ENCODE results near the gene CALML3. TPM values are rescaled to one million over a fixed set of nuclear protein-coding genes. Genes with fewer than 3 reads are reported as not detected.

Gene CALML3
- total RNA-seq, 6 donors from 2014 or later: not detected

- DNase-seq (no peak), ATAC-seq (ENCODE audit: low FRiP score in 2 of 2) (no peak)
- TF ChIP-seq POLR2AphosphoS5 (IDR thresholded peaks at IDR 0.05) (no peak), EP300 (IDR thresholded peaks at IDR 0.05) (no peak), POLR2A (IDR thresholded peaks at IDR 0.05) (no peak), CTCF (IDR thresholded peaks at IDR 0.05) (no peak)
- H3K27me3 ChIP-seq: no peaks in the 10 kb centered on the region
- WGBS, 2 donors: 60 to 66% methylated on average over 12 to 19 of the region's 19 CpGs
- H3K27ac ChIP-seq: no peak overlapping the region
- peaks cover 0 to 8% (median 6%) of the 10 kb centered on the region in 4 donors for H3K4me1 ChIP-seq
- no peak overlapping the region for H3K4me3 ChIP-seq
- peaks cover 0 to 6% (median 2%) of the 10 kb centered on the region in 4 donors for H3K9me3 ChIP-seq
- no peaks in the 10 kb centered on the region for H3K36me3 ChIP-seq
Observed at GRCh38 chr10:5538892-5539651, 14.3 kb downstream of the CALML3 start.

DNA sequence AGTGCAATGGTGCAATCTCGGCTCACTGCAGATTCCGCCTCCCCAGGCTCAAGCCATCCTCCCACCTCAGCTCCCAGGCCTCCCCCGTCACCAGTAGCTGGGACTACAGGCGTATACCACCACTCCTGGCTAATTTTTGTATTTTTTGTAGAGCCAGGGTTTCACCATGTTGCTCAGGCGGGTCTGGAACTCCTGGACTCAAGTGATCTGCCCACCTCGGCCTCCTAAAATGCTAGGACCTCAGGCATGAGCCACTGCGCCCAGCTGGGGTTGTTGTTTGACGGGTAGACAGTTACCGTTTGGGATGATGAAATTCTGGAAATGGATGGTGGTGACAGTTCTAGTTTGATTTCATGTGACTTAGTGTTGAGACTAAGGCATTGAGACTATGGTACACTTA lies 15.3 kb downstream of the CALML3 start:
- Histone ChIP-seq H3K4me3 (no peak overlapping the region), H3K27me3 (no peaks in the 10 kb centered on the region), H3K4me1 (peaks cover 2 to 13% (median 8%) of the 10 kb centered on the region in 4 donors), H3K27ac (no peak overlapping the region), H3K36me3 (no peaks in the 10 kb centered on the region), H3K9me3 (peaks cover 0 to 6% (median 2%) of the 10 kb centered on the region in 4 donors)
- ATAC-seq (ENCODE audit: low FRiP score in 2 of 2): no peak
- no peak for TF ChIP-seq EP300 (IDR thresholded peaks at IDR 0.05)
- no peak for TF ChIP-seq POLR2A (IDR thresholded peaks at IDR 0.05)
- TF ChIP-seq CTCF (IDR thresholded peaks at IDR 0.05): no peak
- no peak for TF ChIP-seq POLR2AphosphoS5 (IDR thresholded peaks at IDR 0.05)
- DNase-seq: no peak
- WGBS, 2 donors: 88 to 92% methylated on average over 9 of the region's 9 CpGs

DNA sequence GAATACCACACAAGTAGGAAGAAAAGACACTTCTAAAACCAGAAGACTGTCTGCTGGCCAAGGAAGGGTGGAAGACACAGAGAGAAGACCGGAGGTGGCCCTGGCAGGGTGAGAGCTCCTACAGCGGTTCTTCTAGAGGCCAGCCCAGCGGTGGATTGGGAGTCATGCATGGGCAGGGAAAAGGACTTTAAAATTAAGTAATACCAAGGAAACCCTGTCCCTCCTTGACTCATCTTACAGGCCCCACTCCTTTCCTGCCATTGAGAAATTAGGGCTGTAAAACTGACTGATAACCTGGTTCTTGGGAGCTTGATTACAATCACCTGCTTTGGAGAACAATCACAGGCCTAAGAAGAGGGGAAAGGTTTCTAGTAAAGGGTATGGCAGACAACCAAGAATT lies 16.1 kb downstream of the CALML3 start:
- DNase-seq (no peak), ATAC-seq (ENCODE audit: low FRiP score in 2 of 2) (no peak)
- Histone ChIP-seq H3K4me3 (no peak overlapping the region), H3K4me1 (peaks cover 10 to 20% (median 15%) of the 10 kb centered on the region in 4 donors), H3K27ac (no peak overlapping the region), H3K27me3 (no peaks in the 10 kb centered on the region), H3K36me3 (no peaks in the 10 kb centered on the region), H3K9me3 (peaks cover 0 to 6% (median 2%) of the 10 kb centered on the region in 4 donors)
- TF ChIP-seq CTCF (IDR thresholded peaks at IDR 0.05): no peak
- no peak for TF ChIP-seq POLR2A (IDR thresholded peaks at IDR 0.05)
- TF ChIP-seq POLR2AphosphoS5 (IDR thresholded peaks at IDR 0.05): no peak
- TF ChIP-seq EP300 (IDR thresholded peaks at IDR 0.05): no peak
- 94 to 97% methylated on average over 3 of the region's 3 CpGs for whole genome bisulfite sequencing, 2 donors

DNA sequence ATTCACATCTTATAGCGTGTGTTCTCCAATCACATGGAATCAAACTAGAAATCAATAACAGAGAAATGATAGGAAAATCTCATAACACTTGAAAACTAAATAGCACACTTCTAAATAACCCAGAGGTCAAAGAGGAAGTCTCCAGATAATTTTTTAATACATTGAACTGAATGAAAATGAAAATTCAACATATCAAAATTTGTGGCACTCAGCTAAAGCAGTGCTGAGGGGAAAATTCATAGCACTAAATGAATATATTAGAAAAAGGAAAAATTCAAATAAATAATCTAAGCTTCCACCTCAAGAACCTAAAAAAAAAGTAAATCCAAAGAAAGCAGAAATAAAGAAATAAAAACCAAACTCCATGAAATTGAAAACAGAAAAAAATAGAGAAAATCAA lies 17.3 kb downstream of the CALML3 start:
- no peak for TF ChIP-seq POLR2AphosphoS5 (IDR thresholded peaks at IDR 0.05)
- TF ChIP-seq EP300 (IDR thresholded peaks at IDR 0.05): no peak
- no peak for TF ChIP-seq CTCF (IDR thresholded peaks at IDR 0.05)
- no peak for TF ChIP-seq POLR2A (IDR thresholded peaks at IDR 0.05)
- Histone ChIP-seq H3K27ac (no peak overlapping the region), H3K4me3 (no peak overlapping the region), H3K9me3 (peaks cover 0 to 6% (median 2%) of the 10 kb centered on the region in 4 donors), H3K4me1 (peaks cover 23 to 32% (median 26%) of the 10 kb centered on the region in 4 donors), H3K27me3 (no peaks in the 10 kb centered on the region), H3K36me3 (no peaks in the 10 kb centered on the region)
- no peak for ATAC-seq (ENCODE audit: low FRiP score in 2 of 2)
- no peak for DNase-seq
- WGBS, 2 donors: 98 to 100% methylated on average over 1 of the region's 1 CpG

- ATAC-seq (ENCODE audit: low FRiP score in 2 of 2): no peak
- H3K9me3 ChIP-seq: peaks cover 0 to 6% (median 2%) of the 10 kb centered on the region in 4 donors
- H3K4me3 ChIP-seq: no peak overlapping the region
- H3K36me3 ChIP-seq: no peaks in the 10 kb centered on the region
- no peak overlapping the region for H3K27ac ChIP-seq
- 95 to 100% methylated on average over 1 of the region's 1 CpG for WGBS, 2 donors
- no peak for DNase-seq
- no peak for TF ChIP-seq EP300 (IDR thresholded peaks at IDR 0.05)
- TF ChIP-seq CTCF (IDR thresholded peaks at IDR 0.05): no peak
- TF ChIP-seq POLR2AphosphoS5 (IDR thresholded peaks at IDR 0.05): no peak
- no peak for TF ChIP-seq POLR2A (IDR thresholded peaks at IDR 0.05)
- peaks cover 37 to 47% (median 39%) of the 10 kb centered on the region in 4 donors for H3K4me1 ChIP-seq
- H3K27me3 ChIP-seq: no peaks in the 10 kb centered on the region
Observed at GRCh38 chr10:5543623-5544022, 18.9 kb downstream of the CALML3 start.
